ENCODE measurements around the gene TMEM53. TPM values are rescaled to one million over a fixed set of nuclear protein-coding genes. Genes with fewer than 3 reads are reported as not detected.

TMEM53 gene
- total and polyA plus RNA-seq, 2 donors (not counting 3 experiments of a cell fraction or from before 2014, with no cell fraction given), result 5.3 to 16.5 TPM

GRCh38 chr1:44707959-44708831 lies 33.9 kb upstream of the TMEM53 start:
- no peaks in the 10 kb centered on the region for H3K79me2 ChIP-seq (ENCODE audit: control insufficient read depth, insufficient read depth, low read length)
- H3K9ac ChIP-seq (replicated peaks; ENCODE audit: extremely low read depth, insufficient read depth, low read length), result no peak overlapping the region
- FAIRE-seq (peak; percentile 95), DNase-seq (ENCODE audit: low read depth, low spot score) (peak; percentile 61)
- peak overlapping the region; percentile 64 for H3K4me2 ChIP-seq (ENCODE audit: insufficient read depth, low read length)
- TF ChIP-seq GATA2 (IDR thresholded peaks at IDR 0.05; ENCODE audit: insufficient read depth, insufficient read length, low read depth, low read length) (no peak), CTCF (IDR thresholded peaks at IDR 0.05; ENCODE audit: extremely low read depth in 1 of 2, insufficient read depth in 1 of 2, low read depth in 1 of 2, low read length in 2 of 2) (peak; percentile 61 to 63), MAX (IDR thresholded peaks at IDR 0.05; ENCODE audit: insufficient read depth, insufficient read length) (no peak), POLR2A (IDR thresholded peaks at IDR 0.05; ENCODE audit: low read depth, low read length) (no peak)
- H2AFZ ChIP-seq (ENCODE audit: low read depth, low read length), result peak overlapping the region; percentile 88
- no peak overlapping the region for H3K27ac ChIP-seq (ENCODE audit: insufficient read depth, low read depth, low read length)
- no TSS peak for BruUV-seq (replicated peaks)
- H3K4me1 ChIP-seq (ENCODE audit: control insufficient read depth, extremely low read depth, insufficient read depth, low read length), result peaks cover 2% of the 10 kb centered on the region
- H3K9me3 ChIP-seq (replicated peaks; ENCODE audit: control insufficient read depth, insufficient read depth, low read length), result no peaks in the 10 kb centered on the region
- dilution Hi-C loops (cut with MboI; ENCODE audit: extremely low pct_ligation_motif_present, low sequenced_read_pairs) (no loop called here), intact Hi-C loops (cut with micrococcal nuclease) (no loop called here)
- H4K20me1 ChIP-seq (replicated peaks; ENCODE audit: control insufficient read depth, extremely low read depth, insufficient read depth, low read length), result no peaks in the 10 kb centered on the region
- H3K4me3 ChIP-seq (replicated peaks in 1 of 3; ENCODE audit: insufficient read depth in 1 of 3, low read depth in 1 of 3, low read length in 3 of 3), result no peak overlapping the region
- POLR2A ChIA-PET, result no interaction called here
- peaks cover 2 to 5% of the 10 kb centered on the region in 2 experiments for H3K27me3 ChIP-seq (ENCODE audit: control insufficient read depth in 2 of 2, insufficient read depth in 2 of 2, low read length in 2 of 2)
- no peaks in the 10 kb centered on the region for H3K9me1 ChIP-seq (replicated peaks; ENCODE audit: control insufficient read depth, extremely low read depth, insufficient read depth, low read length)
- H3K36me3 ChIP-seq (ENCODE audit: control insufficient read depth in 2 of 2, extremely low read depth in 1 of 2, insufficient read depth in 2 of 2, low read length in 2 of 2), result no peaks in the 10 kb centered on the region
- CTCF ChIA-PET, result interaction anchor here (0.7 to 1.1 kb wide), 3 partner anchors 17 to 55 kb away, joined by 3 to 6 read pairs (median 3); no protein-coding TSS in a partner anchor

Data from endothelial cell of umbilical vein (primary cell).